ENCODE results near the gene USP49.

GRCh38 chr6:41790045-41790444 lies 105.1 kb downstream of the USP49 start:
- TF ChIP-seq, protein P1, sequence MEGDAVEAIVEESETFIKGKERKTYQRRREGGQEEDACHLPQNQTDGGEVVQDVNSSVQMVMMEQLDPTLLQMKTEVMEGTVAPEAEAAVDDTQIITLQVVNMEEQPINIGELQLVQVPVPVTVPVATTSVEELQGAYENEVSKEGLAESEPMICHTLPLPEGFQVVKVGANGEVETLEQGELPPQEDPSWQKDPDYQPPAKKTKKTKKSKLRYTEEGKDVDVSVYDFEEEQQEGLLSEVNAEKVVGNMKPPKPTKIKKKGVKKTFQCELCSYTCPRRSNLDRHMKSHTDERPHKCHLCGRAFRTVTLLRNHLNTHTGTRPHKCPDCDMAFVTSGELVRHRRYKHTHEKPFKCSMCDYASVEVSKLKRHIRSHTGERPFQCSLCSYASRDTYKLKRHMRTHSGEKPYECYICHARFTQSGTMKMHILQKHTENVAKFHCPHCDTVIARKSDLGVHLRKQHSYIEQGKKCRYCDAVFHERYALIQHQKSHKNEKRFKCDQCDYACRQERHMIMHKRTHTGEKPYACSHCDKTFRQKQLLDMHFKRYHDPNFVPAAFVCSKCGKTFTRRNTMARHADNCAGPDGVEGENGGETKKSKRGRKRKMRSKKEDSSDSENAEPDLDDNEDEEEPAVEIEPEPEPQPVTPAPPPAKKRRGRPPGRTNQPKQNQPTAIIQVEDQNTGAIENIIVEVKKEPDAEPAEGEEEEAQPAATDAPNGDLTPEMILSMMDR (IDR thresholded peaks at IDR 0.05 in 4 of 5, conservative IDR thresholded peaks at IDR 0.05 in 1 of 5): no peak
- no peak for TF ChIP-seq POLR2A (IDR thresholded peaks at IDR 0.05)
